HepG2 (cell line): Measurements from ENCODE around the gene ZSCAN26.

Experiments
- ARNT ChIP-seq: fragments of 450-650 bp; IDR thresholded peaks from 2 replicates; pipeline ENCODE4 v1.6.1; 2017
- CTCF ChIP-seq: sonication (generic); formaldehyde crosslinking; IDR thresholded peaks from 2 replicates; pipeline ENCODE4 v1.5.0; 2020; ENCODE audit warnings: mild to moderate bottlenecking, missing genetic modification reagents, moderate library complexity
- ESRRA ChIP-seq: sonication (generic); formaldehyde crosslinking; IDR thresholded peaks from 2 replicates; pipeline ENCODE4 v1.5.1; 2020; ENCODE audit warnings: mild to moderate bottlenecking, low read depth, missing genetic modification reagents
- ETS1 ChIP-seq: sonication (generic); formaldehyde crosslinking; IDR thresholded peaks from 2 replicates; pipeline ENCODE4 v1.4.0; 2020; ENCODE audit warnings: missing genetic modification reagents
- ISL2 ChIP-seq: sonication (generic); formaldehyde crosslinking; IDR thresholded peaks from 2 replicates; pipeline ENCODE4 v1.5.0; 2020; ENCODE audit warnings: missing genetic modification reagents
- JUND ChIP-seq: sonication (generic); formaldehyde crosslinking; IDR thresholded peaks from 2 replicates; pipeline ENCODE4 v1.8.0; 2022; ENCODE audit warnings: mild to moderate bottlenecking, missing genetic modification reagents
- KLF13 ChIP-seq: sonication (generic); formaldehyde crosslinking; IDR thresholded peaks from 2 replicates; pipeline ENCODE4 v1.4.0; 2020; ENCODE audit warnings: mild to moderate bottlenecking, missing genetic modification reagents
- POLR2A ChIP-seq, 2 experiments: IDR thresholded peaks; 2 replicates each; pipeline ENCODE4 v1.6.1; 2011; ENCODE audit warnings: low read depth in 2 of 2, low read length in 2 of 2, mild to moderate bottlenecking in 1 of 2, moderate library complexity in 1 of 2; ENCODE audit not compliant: insufficient read depth in 1 of 2
- REPIN1 ChIP-seq: sonication (generic); formaldehyde crosslinking; IDR thresholded peaks from 2 replicates; pipeline ENCODE4 v1.8.0; 2022; ENCODE audit warnings: missing genetic modification reagents, low read depth, mild to moderate bottlenecking, borderline replicate concordance
- SIN3A ChIP-seq: IDR thresholded peaks from 2 replicates; pipeline ENCODE4 v1.6.1; 2011; ENCODE audit warnings: low read depth, mild to moderate bottlenecking, control low read depth, low read length, borderline replicate concordance
- ZBTB43 ChIP-seq: sonication (generic); formaldehyde crosslinking; conservative IDR thresholded peaks from 2 replicates; pipeline ENCODE4 v1.4.0; 2020; ENCODE audit warnings: missing genetic modification reagents
- ZNF431 ChIP-seq: sonication (generic); formaldehyde crosslinking; IDR thresholded peaks from 2 replicates; pipeline ENCODE4 v1.9.0; 2022; ENCODE audit warnings: missing genetic modification reagents, low read depth, mild to moderate bottlenecking, borderline replicate concordance

GRCh38 chr6:28263922-28264321 is 3.0 kb upstream of the ZSCAN26 start:
- TF ChIP-seq ETS1 (CRISPR knock-in tag) = no peak
- TF ChIP-seq SIN3A = no peak
- TF ChIP-seq CTCF (CRISPR knock-in tag) = no peak
- no peak for TF ChIP-seq POLR2A (IDR thresholded peaks at IDR 0.05; ENCODE audit: insufficient read depth in 1 of 2, low read depth in 2 of 2, low read length in 2 of 2)
- TF ChIP-seq ESRRA (CRISPR knock-in tag) = no peak
- no peak for TF ChIP-seq KLF13 (CRISPR knock-in tag)
- TF ChIP-seq REPIN1 = no peak
- TF ChIP-seq ARNT = no peak
- TF ChIP-seq ISL2 = no peak
- no peak for TF ChIP-seq ZBTB43
- TF ChIP-seq ZNF431 (CRISPR knock-in tag) = no peak
- TF ChIP-seq JUND (CRISPR knock-in tag) = no peak
